ENCODE data around the gene MSRB1. TPM values are rescaled to one million over a fixed set of nuclear protein-coding genes. Genes with fewer than 3 reads are reported as not detected.

The MSRB1 gene
- total and polyA plus RNA-seq, 2 of the 8 experiments (the other 6 are each of a cell fraction or from before 2014, with no cell fraction given): 28.2 to 51.4 TPM

- TF ChIP-seq ATF2 (IDR thresholded peaks at IDR 0.05; ENCODE audit: low read length) (0 out of 2 replicates have a peak, but pooled peaks have one; percentile 68), POLR2AphosphoS5 (IDR thresholded peaks at IDR 0.05; ENCODE audit: low read depth, low read length) (peak; percentile 90), RAD21 (IDR thresholded peaks at IDR 0.05 in 1 of 2, conservative IDR thresholded peaks at IDR 0.05 in 1 of 2; ENCODE audit: low read depth in 2 of 2, low read length in 2 of 2) (no peak; a peak in 1 of 4 replicates), RXRA (IDR thresholded peaks at IDR 0.05; ENCODE audit: insufficient read depth, low read depth, low read length) (no peak), TCF12 (IDR thresholded peaks at IDR 0.05; ENCODE audit: low read depth, low read length) (0 out of 2 replicates have a peak, but pooled peaks have one; percentile 57), HDAC6 (IDR thresholded peaks at IDR 0.05; ENCODE audit: low read depth, low read length) (no peak), BACH1 (IDR thresholded peaks at IDR 0.05; ENCODE audit: low read length) (no peak), GABPA (IDR thresholded peaks at IDR 0.05; ENCODE audit: borderline replicate concordance, insufficient read depth, low read length) (peak; percentile 92), CEBPB (IDR thresholded peaks at IDR 0.05; ENCODE audit: low read depth, low read length) (no peak), TAF7 (optimal IDR thresholded peaks at IDR 0.05; ENCODE audit: borderline replicate concordance, low read depth, low read length) (peak; percentile 99), SAP30 (IDR thresholded peaks at IDR 0.05; ENCODE audit: insufficient read depth, insufficient replicate concordance, low read length) (no peak), ZNF274 (IDR thresholded peaks at IDR 0.05; ENCODE audit: borderline replicate concordance, extremely low read depth, low read length) (no peak), CBX8 (IDR thresholded peaks at IDR 0.05; ENCODE audit: borderline replicate concordance, low read depth, low read length) (no peak), POLR2A (IDR thresholded peaks at IDR 0.05; ENCODE audit: control extremely low read depth in 1 of 2, low read depth in 2 of 2, low read length in 2 of 2) (peak in 1 of 2 experiments; percentile 54; a peak in 1 of 3 replicates), SIN3A (conservative IDR thresholded peaks at IDR 0.05 in 1 of 2, IDR thresholded peaks at IDR 0.05 in 1 of 2; ENCODE audit: low read depth in 1 of 2, low read length in 2 of 2) (peak; percentile 76 to 99; a peak in 2 of 4 replicates), POU5F1 (IDR thresholded peaks at IDR 0.05; ENCODE audit: low read depth, low read length) (no peak), USF2 (IDR thresholded peaks at IDR 0.05; ENCODE audit: low read length) (no peak), PHF8 (conservative IDR thresholded peaks at IDR 0.05; ENCODE audit: low read depth, low read length) (peak; percentile 82), BRCA1 (IDR thresholded peaks at IDR 0.05; ENCODE audit: low read depth, low read length) (peak; percentile 65; the same call in 1 of the 2 replicates)
- TF ChIP-seq, protein P1, sequence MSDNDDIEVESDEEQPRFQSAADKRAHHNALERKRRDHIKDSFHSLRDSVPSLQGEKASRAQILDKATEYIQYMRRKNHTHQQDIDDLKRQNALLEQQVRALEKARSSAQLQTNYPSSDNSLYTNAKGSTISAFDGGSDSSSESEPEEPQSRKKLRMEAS (IDR thresholded peaks at IDR 0.05): peak; percentile 84
Observed at GRCh38 chr16:1971796-1972489, 28.9 kb upstream of the MSRB1 start, which contains the start of gene TBL3 (continued).

Data from H1 (cell line).